ENCODE data around the gene NOXRED1.

The NOXRED1 gene

GRCh38 chr14:77439861-77440260 lies 16.5 kb upstream of the NOXRED1 start:
- TF ChIP-seq EGR1 (IDR thresholded peaks at IDR 0.05) (no peak), CEBPB (IDR thresholded peaks at IDR 0.05) (no peak), USF1 (IDR thresholded peaks at IDR 0.05) (no peak), NFIC (IDR thresholded peaks at IDR 0.05) (no peak), TAF1 (IDR thresholded peaks at IDR 0.05; ENCODE audit: low read depth) (no peak), EP300 (IDR thresholded peaks at IDR 0.05; ENCODE audit: borderline replicate concordance) (no peak), MAX (IDR thresholded peaks at IDR 0.05) (no peak), CREB1 (IDR thresholded peaks at IDR 0.05; ENCODE audit: low read depth) (no peak), RAD21 (IDR thresholded peaks at IDR 0.05; ENCODE audit: low read depth) (no peak), TEAD4 (IDR thresholded peaks at IDR 0.05) (no peak), FOXM1 (IDR thresholded peaks at IDR 0.05; ENCODE audit: borderline replicate concordance, low read depth) (no peak), TCF12 (IDR thresholded peaks at IDR 0.05; ENCODE audit: low read depth) (no peak)

GRCh38 chr14:77438596-77438995 lies 15.3 kb upstream of the NOXRED1 start:
- no peak for TF ChIP-seq NFIC (IDR thresholded peaks at IDR 0.05)
- no peak for TF ChIP-seq CREB1 (IDR thresholded peaks at IDR 0.05; ENCODE audit: low read depth)
- TF ChIP-seq MAX (IDR thresholded peaks at IDR 0.05): no peak
- no peak for TF ChIP-seq EGR1 (IDR thresholded peaks at IDR 0.05)
- no peak for TF ChIP-seq USF1 (IDR thresholded peaks at IDR 0.05)
- no peak for TF ChIP-seq TAF1 (IDR thresholded peaks at IDR 0.05; ENCODE audit: low read depth)
- no peak for TF ChIP-seq RAD21 (IDR thresholded peaks at IDR 0.05; ENCODE audit: low read depth)
- TF ChIP-seq TCF12 (IDR thresholded peaks at IDR 0.05; ENCODE audit: low read depth): no peak

- no peak for TF ChIP-seq TCF12 (IDR thresholded peaks at IDR 0.05; ENCODE audit: low read depth)
- TF ChIP-seq RAD21 (IDR thresholded peaks at IDR 0.05; ENCODE audit: low read depth): no peak
Measured at GRCh38 chr14:77436042-77436441, 12.7 kb upstream of the NOXRED1 start.

GRCh38 chr14:77426396-77426795 lies 3.1 kb upstream of the NOXRED1 start:
- TF ChIP-seq TEAD4 (IDR thresholded peaks at IDR 0.05) (no peak), NFIC (IDR thresholded peaks at IDR 0.05) (no peak), ZBTB7A (IDR thresholded peaks at IDR 0.05; ENCODE audit: low read depth) (no peak), EP300 (IDR thresholded peaks at IDR 0.05; ENCODE audit: borderline replicate concordance) (no peak), REST (IDR thresholded peaks at IDR 0.05; ENCODE audit: low read depth) (no peak), CREB1 (IDR thresholded peaks at IDR 0.05; ENCODE audit: low read depth) (no peak), FOXM1 (IDR thresholded peaks at IDR 0.05; ENCODE audit: borderline replicate concordance, low read depth) (no peak), TCF12 (IDR thresholded peaks at IDR 0.05; ENCODE audit: low read depth) (no peak), TAF1 (IDR thresholded peaks at IDR 0.05; ENCODE audit: low read depth) (no peak), USF1 (IDR thresholded peaks at IDR 0.05) (no peak), YY1 (IDR thresholded peaks at IDR 0.05; ENCODE audit: low read depth) (no peak), CEBPB (IDR thresholded peaks at IDR 0.05) (no peak), EGR1 (IDR thresholded peaks at IDR 0.05) (no peak), MAX (IDR thresholded peaks at IDR 0.05) (no peak), RAD21 (IDR thresholded peaks at IDR 0.05; ENCODE audit: low read depth) (no peak)

- TF ChIP-seq TAF1 (IDR thresholded peaks at IDR 0.05; ENCODE audit: low read depth): no peak
- TF ChIP-seq RAD21 (IDR thresholded peaks at IDR 0.05; ENCODE audit: low read depth): no peak
- TF ChIP-seq REST (IDR thresholded peaks at IDR 0.05; ENCODE audit: low read depth): no peak
- TF ChIP-seq EGR1 (IDR thresholded peaks at IDR 0.05): no peak
- TF ChIP-seq NFIC (IDR thresholded peaks at IDR 0.05): no peak
- TF ChIP-seq TCF12 (IDR thresholded peaks at IDR 0.05; ENCODE audit: low read depth): no peak
- TF ChIP-seq EP300 (IDR thresholded peaks at IDR 0.05; ENCODE audit: borderline replicate concordance): no peak
- no peak for TF ChIP-seq FOXM1 (IDR thresholded peaks at IDR 0.05; ENCODE audit: borderline replicate concordance, low read depth)
- no peak for TF ChIP-seq USF1 (IDR thresholded peaks at IDR 0.05)
- TF ChIP-seq MAX (IDR thresholded peaks at IDR 0.05): no peak
- no peak for TF ChIP-seq ZBTB7A (IDR thresholded peaks at IDR 0.05; ENCODE audit: low read depth)
- TF ChIP-seq YY1 (IDR thresholded peaks at IDR 0.05; ENCODE audit: low read depth): no peak
- no peak for TF ChIP-seq CEBPB (IDR thresholded peaks at IDR 0.05)
- TF ChIP-seq TEAD4 (IDR thresholded peaks at IDR 0.05): no peak
- TF ChIP-seq CREB1 (IDR thresholded peaks at IDR 0.05; ENCODE audit: low read depth): no peak
Measured at GRCh38 chr14:77424862-77425261, 1.5 kb upstream of the NOXRED1 start.
